IPS-20b (cell line): ENCODE data around the gene IRS4.

Experiments
- H3K27ac ChIP-seq: one replicate; pipeline ENCODE4 v1.5.1; 2013; ENCODE audit warnings: low read length
- H3K27me3 ChIP-seq: 2 replicates; pipeline ENCODE4 v1.6.1; 2013; ENCODE audit warnings: mild to moderate bottlenecking, low read length, inconsistent platforms; ENCODE audit not compliant: insufficient read depth
- H3K36me3 ChIP-seq: 2 replicates; pipeline ENCODE4 v1.6.1; 2013; ENCODE audit warnings: low read depth, mild to moderate bottlenecking, inconsistent platforms, low read length, moderate library complexity; ENCODE audit not compliant: insufficient read depth
- H3K4me1 ChIP-seq: 2 replicates; pipeline ENCODE4 v1.6.1; 2013; ENCODE audit warnings: mild to moderate bottlenecking, control low read depth, inconsistent platforms, low read length, moderate library complexity; ENCODE audit not compliant: insufficient read depth
- H3K4me3 ChIP-seq: 2 replicates; pipeline ENCODE4 v1.5.1; 2013; ENCODE audit warnings: mild to moderate bottlenecking, low read length, inconsistent platforms
- H3K9ac ChIP-seq: 2 replicates; pipeline ENCODE4 v1.6.1; 2013; ENCODE audit warnings: low read depth, mild to moderate bottlenecking, inconsistent platforms, low read length, moderate library complexity
- H3K9me3 ChIP-seq: 2 replicates; pipeline ENCODE4 v1.6.1; 2013; ENCODE audit warnings: mild to moderate bottlenecking, low read depth, low read length, inconsistent platforms; ENCODE audit not compliant: insufficient read depth

IRS4 gene

GRCh38 chrX:108726748-108727147 is 9.6 kb downstream of the IRS4 start:
- Histone ChIP-seq H3K4me3 (no peak overlapping the region), H3K9me3 (no peaks in the 10 kb centered on the region), H3K27ac (no peak overlapping the region), H3K36me3 (no peaks in the 10 kb centered on the region), H3K9ac (no peak overlapping the region), H3K4me1 (peaks cover 27% of the 10 kb centered on the region), H3K27me3 (peaks cover 6% of the 10 kb centered on the region; the same call in 1 of the 2 replicates)

GRCh38 chrX:108722561-108722960 is 13.8 kb downstream of the IRS4 start:
- Histone ChIP-seq H3K36me3 (no peaks in the 10 kb centered on the region), H3K4me1 (peaks cover 13% of the 10 kb centered on the region), H3K4me3 (no peak overlapping the region), H3K27ac (no peak overlapping the region), H3K9me3 (no peaks in the 10 kb centered on the region), H3K27me3 (no peaks in the 10 kb centered on the region), H3K9ac (no peak overlapping the region)

GRCh38 chrX:108712886-108713285 is 23.5 kb downstream of the IRS4 start:
- Histone ChIP-seq H3K27me3 (no peaks in the 10 kb centered on the region), H3K36me3 (no peaks in the 10 kb centered on the region)

DNA sequence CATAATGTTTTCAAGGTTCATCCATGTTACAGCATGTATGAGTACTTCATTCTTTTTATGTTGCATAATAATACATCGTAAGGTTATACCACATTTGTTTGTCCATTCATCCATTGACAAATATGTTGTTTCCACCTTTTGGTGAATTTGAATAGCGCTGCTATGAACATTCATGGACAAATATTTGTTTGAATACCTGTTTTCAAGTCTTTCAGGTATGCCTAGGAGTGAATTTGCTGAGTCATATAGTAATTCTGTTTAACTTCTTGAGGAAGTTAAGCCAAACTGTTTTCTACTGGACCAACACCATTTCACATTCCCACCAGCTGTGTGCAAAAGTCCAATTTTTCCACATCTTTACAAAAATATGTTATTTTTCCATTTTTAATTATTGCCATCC is 31.5 kb downstream of the IRS4 start:
- Histone ChIP-seq H3K9me3 (no peaks in the 10 kb centered on the region), H3K36me3 (no peaks in the 10 kb centered on the region), H3K27ac (no peak overlapping the region), H3K9ac (no peak overlapping the region), H3K4me1 (no peaks in the 10 kb centered on the region), H3K4me3 (no peak overlapping the region), H3K27me3 (no peaks in the 10 kb centered on the region)

More at GRCh38 chrX:108712886-108713285, 23.5 kb downstream of the IRS4 start:
- Histone ChIP-seq H3K4me1 (no peaks in the 10 kb centered on the region), H3K4me3 (no peak overlapping the region), H3K27ac (no peak overlapping the region), H3K9me3 (no peaks in the 10 kb centered on the region), H3K9ac (no peak overlapping the region)

DNA sequence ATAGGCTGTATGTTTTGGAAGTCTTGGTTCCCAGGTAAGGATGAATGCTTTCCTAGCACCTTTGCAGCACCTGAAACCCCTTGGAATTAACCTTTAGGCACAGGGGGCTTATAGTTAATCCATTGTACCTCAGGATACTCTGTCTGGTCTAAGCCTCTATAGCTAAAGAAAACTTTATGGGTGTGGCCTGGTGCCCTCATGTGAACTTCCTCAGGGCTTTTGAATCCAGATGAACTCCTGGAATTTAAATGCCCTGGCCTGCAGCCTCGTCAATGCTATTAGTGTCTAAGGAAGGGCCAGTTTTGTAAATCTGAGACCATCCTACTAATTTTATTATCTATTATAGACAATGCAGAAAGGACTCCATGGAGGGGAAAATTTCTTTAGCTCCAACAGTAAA is 33.8 kb downstream of the IRS4 start:
- Histone ChIP-seq H3K27me3 (no peaks in the 10 kb centered on the region), H3K9me3 (no peaks in the 10 kb centered on the region), H3K9ac (no peak overlapping the region), H3K4me3 (no peak overlapping the region), H3K27ac (no peak overlapping the region), H3K36me3 (no peaks in the 10 kb centered on the region), H3K4me1 (no peaks in the 10 kb centered on the region)

DNA sequence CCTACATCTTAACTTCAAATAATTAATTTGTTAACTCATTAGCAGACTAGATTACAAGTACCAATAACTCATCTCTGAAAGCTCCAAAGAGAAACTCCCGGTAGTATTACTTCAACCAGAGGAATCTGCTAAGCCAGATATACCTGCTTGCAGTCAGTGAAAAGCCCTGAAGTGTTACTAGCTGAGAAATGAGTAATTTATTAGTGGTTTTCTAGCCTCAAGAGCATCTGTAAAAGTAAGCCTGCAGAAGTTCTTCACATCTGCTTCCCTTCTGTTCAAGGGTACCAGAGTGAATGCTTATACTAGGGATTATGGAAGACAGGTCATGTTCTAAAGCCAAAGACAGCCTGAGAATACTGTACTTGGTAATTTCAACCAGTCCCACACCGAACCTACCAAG is 34.7 kb downstream of the IRS4 start:
- Histone ChIP-seq H3K36me3 (peaks cover 5% of the 10 kb centered on the region; the same call in 1 of the 2 replicates), H3K27me3 (no peaks in the 10 kb centered on the region), H3K27ac (no peak overlapping the region), H3K9me3 (no peaks in the 10 kb centered on the region), H3K4me3 (no peak overlapping the region), H3K4me1 (no peaks in the 10 kb centered on the region), H3K9ac (no peak overlapping the region)

- no peak overlapping the region for H3K27ac ChIP-seq
These were observed 37.0 kb downstream of the IRS4 start for GRCh38 chrX:108699368-108699767.

DNA sequence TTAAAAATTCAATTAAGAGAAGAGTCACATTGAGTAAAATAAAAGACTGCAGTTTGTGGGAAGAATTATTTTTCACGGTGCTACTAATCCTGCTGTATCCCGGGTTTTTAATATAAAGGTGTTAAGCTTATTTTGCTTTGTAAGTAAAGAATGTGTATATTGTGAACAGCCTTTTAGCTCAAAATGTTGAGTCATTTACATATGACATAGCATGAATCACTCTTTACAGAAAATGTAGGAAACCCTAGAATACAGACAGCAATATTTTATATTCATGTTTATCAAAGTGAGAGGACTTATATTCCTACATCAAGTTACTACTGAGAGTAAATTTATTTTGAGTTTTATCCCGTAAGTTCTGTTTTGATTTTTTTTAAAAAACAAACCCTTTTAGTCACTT is 39.7 kb downstream of the IRS4 start:
- Histone ChIP-seq H3K4me3 (no peak overlapping the region), H3K9me3 (no peaks in the 10 kb centered on the region), H3K27ac (no peak overlapping the region), H3K4me1 (no peaks in the 10 kb centered on the region), H3K27me3 (no peaks in the 10 kb centered on the region), H3K36me3 (peaks cover 15% of the 10 kb centered on the region; the same call in 1 of the 2 replicates), H3K9ac (no peak overlapping the region)

More at GRCh38 chrX:108699368-108699767, 37.0 kb downstream of the IRS4 start:
- Histone ChIP-seq H3K27me3 (no peaks in the 10 kb centered on the region), H3K4me3 (no peak overlapping the region), H3K4me1 (no peaks in the 10 kb centered on the region), H3K36me3 (peaks cover 15% of the 10 kb centered on the region; the same call in 1 of the 2 replicates), H3K9ac (no peak overlapping the region), H3K9me3 (no peaks in the 10 kb centered on the region)
